Stimulated activated CD8-positive, alpha-beta memory T cell treated with anti-CD3 and anti-CD28 coated beads, Interleukin-12 subunit alpha, Interleukin-12 subunit beta, amount 100 ng/mL, for 4 hours (primary cell): ENCODE data around the gene LGR5.

Experiments used
- DNase-seq: peaks from one replicate; pipeline ENCODE4 v3.0.0-alpha.2; 2020; ENCODE audit warnings: low read depth

Gene LGR5

GRCh38 chr12:71438670-71439361 lies 782 bp upstream of the LGR5 start:
- no peak for DNase-seq

DNA sequence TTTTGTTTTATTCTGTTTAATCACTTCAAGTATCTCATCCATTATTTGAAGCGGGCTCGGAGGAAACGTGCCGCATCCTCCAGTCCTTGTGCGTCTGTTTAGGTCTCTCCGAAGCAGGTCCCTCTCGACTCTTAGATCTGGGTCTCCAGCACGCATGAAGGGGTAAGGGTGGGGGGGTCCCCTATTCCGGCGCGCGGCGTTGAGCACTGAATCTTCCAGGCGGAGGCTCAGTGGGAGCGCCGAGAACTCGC lies 311 bp upstream of the LGR5 start:
- no peak for DNase-seq

- DNase-seq = no peak
Measured at GRCh38 chr12:71440345-71440762, 756 bp downstream of the LGR5 start.

DNA sequence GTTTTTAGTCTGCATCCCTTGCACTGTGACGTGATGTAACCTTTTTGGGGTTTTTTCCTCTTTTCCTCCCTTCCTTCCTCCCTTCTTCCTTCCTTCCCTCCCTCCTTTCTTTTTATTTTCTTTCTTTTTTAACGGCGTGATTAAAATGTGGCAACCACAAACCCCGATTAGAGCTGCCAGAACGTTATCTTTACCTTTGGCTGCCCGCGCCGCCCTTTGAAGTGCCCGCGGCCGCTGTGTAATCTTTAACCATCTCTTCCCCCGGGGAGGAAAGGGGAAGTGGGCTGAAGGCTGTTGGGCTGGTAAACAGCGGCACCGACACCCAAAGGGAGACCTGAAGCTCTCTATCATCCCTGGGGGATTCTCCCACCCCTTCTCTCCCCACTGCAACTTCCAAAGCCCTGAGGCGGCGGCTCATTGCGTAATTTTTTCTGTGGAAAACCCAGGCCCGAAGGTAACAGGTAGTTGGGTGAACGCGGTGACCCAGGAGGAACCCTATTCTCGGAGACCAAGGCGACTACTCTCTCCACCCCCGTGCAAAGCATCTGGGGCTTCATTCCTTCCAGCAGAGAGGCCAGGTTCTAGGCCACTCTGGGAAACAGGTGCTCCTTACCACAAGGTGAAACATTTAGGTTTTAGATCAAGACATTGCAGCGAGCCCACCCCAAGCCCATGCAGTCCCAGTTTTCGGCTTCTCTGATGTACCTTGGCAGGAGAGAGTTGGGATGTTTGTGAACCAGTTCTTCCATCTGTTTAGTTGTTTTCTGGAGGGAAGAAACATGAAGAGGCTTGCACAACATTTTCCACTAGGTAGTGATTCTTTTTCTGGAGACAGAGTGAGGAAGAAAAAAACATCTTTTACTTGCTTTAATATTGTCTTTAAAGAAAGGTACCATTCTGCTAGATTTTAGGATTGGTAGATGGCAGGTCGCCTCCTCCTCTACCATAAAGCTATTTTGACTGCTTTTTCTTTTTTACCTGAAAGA lies 1.5 kb downstream of the LGR5 start:
- DNase-seq = no peak

DNA sequence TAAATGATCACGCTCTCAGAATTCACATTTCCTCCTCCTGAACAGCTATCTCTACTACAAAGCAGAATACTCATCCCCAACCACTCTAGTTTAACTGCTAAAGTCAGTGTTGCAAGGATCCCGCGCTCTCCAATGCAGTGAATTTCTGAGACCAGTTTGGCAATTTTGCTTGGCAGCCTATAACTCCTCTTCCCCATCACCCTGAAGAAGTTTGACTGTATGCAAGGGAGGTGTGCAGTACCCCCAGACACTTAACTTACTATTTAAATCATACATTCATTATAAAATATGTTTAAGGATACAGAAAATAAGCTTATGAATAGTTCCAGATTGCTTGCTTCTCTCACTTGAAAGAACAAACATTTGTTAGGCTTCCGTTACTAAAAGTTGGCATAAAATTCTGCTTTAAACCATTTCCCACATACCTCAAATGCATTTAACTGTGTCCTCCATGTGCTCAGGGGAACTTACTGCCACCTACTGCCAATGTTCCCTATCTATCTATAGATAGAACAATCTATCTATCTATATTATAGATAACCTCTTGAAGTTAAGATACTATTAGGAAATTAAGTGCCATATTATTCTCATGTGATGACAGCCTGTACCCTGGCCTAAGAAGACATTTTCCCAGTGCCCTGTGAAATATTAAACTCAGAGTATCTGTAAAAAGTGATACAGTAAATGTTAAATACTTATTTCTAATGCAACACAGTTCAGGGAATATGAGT lies 2.4 kb downstream of the LGR5 start:
- no peak for DNase-seq

DNA sequence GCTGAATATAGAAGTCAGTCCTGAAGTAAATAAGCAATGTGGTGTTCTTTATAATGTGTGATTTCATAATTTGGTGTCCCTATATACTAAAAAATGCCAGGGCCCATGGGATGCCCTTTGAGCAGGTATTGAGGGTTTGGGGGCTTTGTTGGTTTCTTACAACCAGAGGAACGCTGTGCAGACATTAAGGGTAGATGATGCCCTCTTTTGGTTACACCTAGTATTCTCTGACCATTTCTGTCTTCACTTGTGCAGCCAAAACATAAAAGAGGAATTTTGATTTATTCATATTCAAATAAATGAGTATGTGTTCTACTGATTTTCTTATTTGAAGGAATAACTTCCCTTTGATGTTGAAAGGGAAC lies 3.0 kb downstream of the LGR5 start:
- DNase-seq = no peak

- DNase-seq = no peak
Measured at GRCh38 chr12:71445071-71445470, 5.5 kb downstream of the LGR5 start.

DNA sequence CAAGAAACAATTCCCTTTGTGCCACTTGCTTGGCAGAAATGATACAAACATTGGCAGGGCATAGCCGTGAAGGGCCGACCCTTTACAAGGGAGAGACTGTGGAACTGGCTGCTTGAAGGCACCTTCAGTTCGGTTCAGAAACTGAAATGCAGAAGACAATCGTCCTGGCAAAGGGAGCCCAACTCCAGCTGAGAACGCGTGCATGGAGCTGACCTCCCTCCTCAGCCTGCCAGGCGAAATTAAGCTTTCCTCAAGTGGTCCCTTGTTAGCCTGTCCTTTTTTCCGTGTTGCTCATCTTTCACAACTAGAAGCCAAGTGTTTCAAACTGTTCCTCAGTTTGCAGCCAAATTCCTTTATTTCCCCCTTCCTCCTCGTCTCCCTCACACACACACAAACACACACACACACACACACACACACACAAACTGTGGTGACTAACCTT lies 8.1 kb downstream of the LGR5 start:
- DNase-seq = no peak

- DNase-seq = no peak
Measured at GRCh38 chr12:71448150-71448581, 8.6 kb downstream of the LGR5 start.

DNA sequence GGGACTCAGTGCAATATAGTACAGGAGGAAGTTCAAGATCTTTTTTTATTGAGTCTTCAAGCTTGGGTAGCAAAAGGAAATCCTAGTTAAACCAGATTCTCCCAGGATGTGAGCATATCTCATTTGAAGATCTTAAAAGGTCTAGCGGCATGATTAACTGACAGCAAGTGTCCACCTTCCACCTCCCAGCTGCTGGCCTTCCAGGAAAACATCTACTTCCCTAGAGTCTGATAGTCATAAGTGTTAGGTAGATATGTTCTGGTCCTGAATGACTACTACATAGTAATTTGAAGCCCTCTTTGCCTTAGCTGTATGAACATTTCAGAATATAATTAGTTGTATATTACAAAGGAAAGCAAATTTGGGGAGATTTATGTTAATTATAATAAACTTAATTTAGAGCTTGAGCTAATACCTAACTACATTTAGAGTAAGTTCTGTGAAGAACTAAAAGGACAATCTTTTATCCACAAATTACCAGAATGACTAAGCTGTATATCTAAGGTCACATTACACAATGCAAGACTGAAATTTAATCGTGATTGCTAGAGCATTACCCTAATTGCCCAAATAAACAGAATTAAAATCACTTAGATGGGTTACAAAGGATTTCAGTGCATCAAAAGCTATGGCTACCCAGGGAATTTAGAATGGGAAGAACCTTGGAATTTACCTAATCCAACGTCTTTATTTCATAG lies 9.9 kb downstream of the LGR5 start:
- DNase-seq = no peak

DNA sequence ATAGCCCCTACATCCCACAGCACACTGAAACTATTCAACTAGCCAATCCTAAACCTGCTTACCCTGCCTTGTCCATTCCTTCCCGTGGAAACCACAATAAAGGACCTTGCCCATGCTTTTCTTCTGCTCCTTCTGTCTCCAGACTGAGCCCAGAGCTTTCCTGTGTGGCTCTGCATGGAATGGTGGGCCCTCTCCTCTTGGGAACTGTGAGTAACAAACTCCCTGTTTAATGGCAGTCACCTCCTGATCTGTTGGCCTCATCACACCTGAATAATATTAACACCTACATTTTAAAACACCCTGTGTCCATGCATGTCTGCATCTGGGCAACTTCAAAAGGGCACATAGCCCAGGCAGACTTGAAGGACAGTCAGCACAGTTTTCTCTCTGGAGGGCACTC lies 12.4 kb downstream of the LGR5 start:
- DNase-seq = no peak

DNA sequence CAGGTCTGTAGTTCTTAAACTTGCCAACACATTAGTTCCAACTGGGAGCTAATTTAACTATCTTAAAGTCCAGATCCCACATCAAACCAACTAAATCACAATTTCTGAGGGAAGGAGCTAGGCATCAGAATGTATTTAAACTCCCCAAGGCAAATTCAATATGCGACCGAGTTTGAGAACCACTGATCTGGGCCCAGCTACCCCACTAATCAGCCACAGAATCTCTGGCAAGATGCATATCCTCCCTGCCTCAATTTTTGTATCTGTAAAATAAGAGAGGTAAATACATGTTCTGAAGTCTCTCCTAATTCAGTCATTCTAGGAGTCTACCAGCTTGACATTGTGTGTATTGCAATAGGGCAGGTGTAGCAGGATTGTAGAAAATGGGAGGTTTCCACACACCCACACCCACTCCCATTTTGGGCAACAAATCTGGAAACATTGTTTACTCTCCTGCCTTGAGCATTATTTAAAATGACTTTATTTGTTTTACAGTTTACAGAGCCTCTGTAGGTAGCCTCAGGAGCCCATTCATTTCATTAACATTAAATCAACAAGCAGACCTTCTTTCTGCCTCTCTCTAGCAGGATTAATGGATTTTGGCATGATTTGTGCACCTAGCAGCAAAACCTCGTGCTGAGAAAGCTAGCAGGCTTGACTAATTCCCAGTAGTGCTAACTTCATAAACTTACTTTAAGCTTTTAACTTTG lies 15.6 kb downstream of the LGR5 start:
- no peak for DNase-seq

DNA sequence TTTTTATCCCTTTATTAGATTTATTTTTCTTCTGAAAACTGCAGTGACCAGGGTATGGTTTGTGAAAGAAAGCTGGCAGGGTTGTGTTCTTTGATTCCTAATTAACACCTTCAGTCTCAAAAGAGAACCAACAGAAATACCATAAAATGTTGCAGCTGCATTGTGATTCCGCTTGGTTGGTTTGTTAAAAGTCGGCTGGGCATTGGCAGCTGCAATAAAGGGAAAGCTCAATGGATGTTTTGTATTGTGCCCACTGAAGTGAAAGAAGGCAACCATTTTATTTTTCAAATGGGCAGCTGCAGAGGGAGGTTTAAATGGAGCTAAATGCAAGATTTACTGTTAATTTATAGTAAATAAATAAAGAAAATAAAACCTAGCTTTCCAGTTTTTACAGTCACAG lies 16.7 kb downstream of the LGR5 start:
- no peak for DNase-seq

DNA sequence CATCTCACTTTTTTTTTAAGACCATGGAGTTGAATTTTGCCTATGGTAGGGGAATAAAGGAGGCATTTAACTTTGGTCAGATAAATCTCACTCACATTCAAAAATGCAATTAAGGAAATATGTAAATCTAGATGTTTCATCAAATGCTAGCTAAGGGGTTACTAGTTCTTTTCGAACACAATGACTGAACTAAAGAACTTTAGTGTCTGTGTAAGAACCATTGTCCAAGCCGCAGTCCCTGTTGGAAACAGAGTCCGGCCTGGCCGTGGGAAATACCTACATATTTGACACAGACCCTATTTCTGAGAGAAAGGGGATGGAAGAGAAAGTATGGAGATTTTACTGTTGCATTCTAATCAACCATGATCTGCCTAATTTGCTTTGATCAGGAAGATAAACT lies 17.4 kb downstream of the LGR5 start:
- no peak for DNase-seq

DNA sequence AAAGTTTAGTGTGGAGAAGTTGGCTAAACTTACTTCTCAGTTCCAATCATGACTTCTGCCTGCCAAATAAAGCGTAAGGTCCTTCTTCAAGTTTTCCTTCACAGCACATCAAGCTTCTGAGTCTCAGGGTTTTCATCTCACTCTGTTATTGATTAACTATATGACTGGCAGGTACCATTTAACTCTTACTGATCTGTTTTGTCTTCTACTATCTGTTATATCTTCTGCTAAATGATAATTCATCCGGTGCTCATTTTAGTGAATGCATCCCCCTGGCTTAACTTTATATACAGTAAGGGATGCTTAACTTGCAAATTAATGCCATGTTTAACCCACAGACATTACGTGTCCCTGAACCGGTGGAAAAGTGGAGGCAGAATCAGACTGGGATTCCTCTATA lies 20.7 kb downstream of the LGR5 start:
- no peak for DNase-seq

GRCh38 chr12:71460850-71461609 lies 21.4 kb downstream of the LGR5 start:
- no peak for DNase-seq

- DNase-seq = no peak
Measured at GRCh38 chr12:71461787-71462328, 22.3 kb downstream of the LGR5 start.

- DNase-seq = no peak
Measured at GRCh38 chr12:71465796-71466195, 26.2 kb downstream of the LGR5 start.

DNA sequence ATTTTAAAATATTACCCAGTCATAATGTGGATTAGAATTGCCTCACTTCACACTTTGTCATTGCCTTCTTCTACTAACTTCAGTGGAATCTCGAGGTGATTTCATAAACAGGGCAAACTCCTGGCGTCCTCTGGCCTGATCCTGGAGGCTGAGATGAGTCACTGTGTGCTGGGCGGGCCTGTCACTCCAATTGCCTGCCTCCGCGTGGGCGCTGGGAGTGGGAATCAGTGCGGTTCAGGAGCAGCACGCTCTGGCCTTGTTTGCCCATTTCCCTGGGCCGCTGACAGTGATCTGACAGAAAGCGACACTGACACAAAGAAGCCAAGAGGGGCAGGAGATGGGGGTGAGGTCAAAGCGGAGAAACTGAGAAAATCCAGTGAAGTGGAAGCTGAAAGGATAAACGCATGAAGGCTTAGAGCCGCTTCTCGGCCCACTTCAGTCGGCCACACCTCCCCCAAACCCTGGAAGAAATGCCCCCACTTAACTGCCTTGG lies 29.7 kb downstream of the LGR5 start:
- no peak for DNase-seq

GRCh38 chr12:71472441-71472911 lies 32.9 kb downstream of the LGR5 start:
- DNase-seq = no peak
